HepG2 (cell line): ENCODE measurements around the gene SOCS1. TPM values are rescaled to one million over a fixed set of nuclear protein-coding genes. Genes with fewer than 3 reads are reported as not detected.

Experiments
- CREB1 ChIP-seq, 2 experiments: fragments of 450-650 bp in 1 of 2; IDR thresholded peaks; 2 replicates each; pipeline ENCODE4 v1.6.1; 2016 to 2017; ENCODE audit warnings: control low read depth in 1 of 2, mild to moderate bottlenecking in 1 of 2, missing compliant biosample characterization in 1 of 2, missing genetic modification characterization in 1 of 2
- GTF3A ChIP-seq: sonication (generic); formaldehyde crosslinking; conservative IDR thresholded peaks from 2 replicates; pipeline ENCODE4 v1.4.0; 2020; ENCODE audit warnings: mild to moderate bottlenecking, missing genetic modification reagents
- NFE2L1 ChIP-seq: sonication (generic); formaldehyde crosslinking; IDR thresholded peaks from 2 replicates; pipeline ENCODE4 v1.4.0; 2020; ENCODE audit warnings: missing genetic modification reagents, mild to moderate bottlenecking, borderline replicate concordance
- NKX3-1 ChIP-seq: sonication (generic); formaldehyde crosslinking; IDR thresholded peaks from 2 replicates; pipeline ENCODE4 v1.5.0; 2020; ENCODE audit warnings: missing genetic modification reagents
- RAD51 ChIP-seq: fragments of 450-650 bp; IDR thresholded peaks from 2 replicates; pipeline ENCODE4 v1.6.1; 2016; ENCODE audit warnings: borderline replicate concordance
- RFX3 ChIP-seq: IDR thresholded peaks from 2 replicates; pipeline ENCODE4 v1.6.1; 2016; ENCODE audit warnings: missing biosample characterization, missing genetic modification reagents
- RXRB ChIP-seq: IDR thresholded peaks from 2 replicates; pipeline ENCODE4 v1.6.1; 2016; ENCODE audit warnings: borderline replicate concordance, missing genetic modification reagents, missing compliant biosample characterization
- THAP8 ChIP-seq: sonication (generic); formaldehyde crosslinking; IDR thresholded peaks from 2 replicates; pipeline ENCODE4 v1.5.1; 2020; ENCODE audit warnings: missing genetic modification reagents, mild to moderate bottlenecking, borderline replicate concordance
- THRA ChIP-seq: sonication (generic); formaldehyde crosslinking; IDR thresholded peaks from 2 replicates; pipeline ENCODE4 v1.4.0; 2020; ENCODE audit warnings: missing genetic modification reagents, borderline replicate concordance
- TMF1 ChIP-seq: sonication (generic); formaldehyde crosslinking; IDR thresholded peaks from 2 replicates; pipeline ENCODE4 v1.8.1; 2022; ENCODE audit warnings: low read depth, missing genetic modification reagents
- ZBTB37 ChIP-seq: sonication (generic); formaldehyde crosslinking; IDR thresholded peaks from 2 replicates; pipeline ENCODE4 v1.4.0; 2020; ENCODE audit warnings: mild to moderate bottlenecking, missing genetic modification reagents
- ZFP36 ChIP-seq: fragments of 150-350 bp; IDR thresholded peaks from 2 replicates; pipeline ENCODE4 v1.6.1; 2018; ENCODE audit warnings: borderline replicate concordance, low read length, low read depth; ENCODE audit not compliant: partially characterized antibody
- ZKSCAN8 ChIP-seq: IDR thresholded peaks from 2 replicates; pipeline ENCODE4 v1.6.1; 2016; ENCODE audit warnings: borderline replicate concordance, missing genetic modification reagents, missing compliant biosample characterization
- ZMAT3 ChIP-seq: sonication (generic); formaldehyde crosslinking; conservative IDR thresholded peaks from 2 replicates; pipeline ENCODE4 v1.7.0; 2021; ENCODE audit warnings: missing genetic modification reagents
- ZNF160 ChIP-seq: sonication (generic); formaldehyde crosslinking; IDR thresholded peaks from 2 replicates; pipeline ENCODE4 v1.8.0; 2022; ENCODE audit warnings: mild to moderate bottlenecking, inconsistent platforms, missing genetic modification reagents
- ZNF20 ChIP-seq: sonication (generic); formaldehyde crosslinking; IDR thresholded peaks from 2 replicates; pipeline ENCODE4 v1.4.0; 2020; ENCODE audit warnings: mild to moderate bottlenecking, moderate library complexity, missing genetic modification reagents
- ZNF317 ChIP-seq: sonication (generic); formaldehyde crosslinking; IDR thresholded peaks from 2 replicates; pipeline ENCODE4 v1.5.0; 2020; ENCODE audit warnings: mild to moderate bottlenecking, missing genetic modification reagents
- ZNF354B ChIP-seq: sonication (generic); formaldehyde crosslinking; IDR thresholded peaks from 2 replicates; pipeline ENCODE4 v1.8.0; 2022; ENCODE audit warnings: mild to moderate bottlenecking, missing genetic modification reagents
- ZNF367 ChIP-seq: sonication (generic); formaldehyde crosslinking; IDR thresholded peaks from 2 replicates; pipeline ENCODE4 v1.4.0; 2020; ENCODE audit warnings: missing genetic modification reagents, borderline replicate concordance
- ZNF530 ChIP-seq: sonication (generic); formaldehyde crosslinking; IDR thresholded peaks from 2 replicates; pipeline ENCODE4 v1.5.0; 2020; ENCODE audit warnings: low read depth, mild to moderate bottlenecking, missing genetic modification reagents
- ZNF546 ChIP-seq: sonication (generic); formaldehyde crosslinking; conservative IDR thresholded peaks from 2 replicates; pipeline ENCODE4 v1.8.1; 2023; ENCODE audit warnings: mild to moderate bottlenecking, missing genetic modification reagents
- ZNF614 ChIP-seq: IDR thresholded peaks from 2 replicates; pipeline ENCODE4 v1.6.1; 2018; ENCODE audit warnings: missing biosample characterization, missing genetic modification reagents, inconsistent platforms, borderline replicate concordance
- ZNF7 ChIP-seq: IDR thresholded peaks from 2 replicates; pipeline ENCODE4 v1.6.1; 2016; ENCODE audit warnings: missing biosample characterization, missing genetic modification reagents
- ZNF773 ChIP-seq: sonication (generic); formaldehyde crosslinking; IDR thresholded peaks from 2 replicates; pipeline ENCODE4 v1.4.0; 2020; ENCODE audit warnings: missing genetic modification reagents, borderline replicate concordance
- ZNF775 ChIP-seq: sonication (generic); formaldehyde crosslinking; IDR thresholded peaks from 2 replicates; pipeline ENCODE4 v1.4.0; 2020; ENCODE audit warnings: missing genetic modification reagents, mild to moderate bottlenecking, moderate library complexity, borderline replicate concordance
- ZNF792 ChIP-seq: IDR thresholded peaks from 2 replicates; pipeline ENCODE4 v1.6.1; 2016
- ZZZ3 ChIP-seq: sonication (generic); formaldehyde crosslinking; IDR thresholded peaks from 2 replicates; pipeline ENCODE4 v1.4.0; 2020; ENCODE audit warnings: missing genetic modification reagents, mild to moderate bottlenecking, borderline replicate concordance
- polyA plus RNA-seq, 8 experiments: library from polyadenylated mRNA; depleted of rRNA in 3 of 8; stranded (reverse) in 7 of 8; unstranded in 1 of 8; fragments of >200 nt; fragmentation: Illumina TruSeq in 4 of 8; extraction: Trizol in 4 of 8; gene quantifications; 2 replicates each; pipeline versions ENCODE4 v1.2.1 to v1.2.3, GENCODE V29; 2011 to 2016; ENCODE audit warnings: low read depth in 4 of 8, missing spikeins in 1 of 8, mixed read lengths in 1 of 8; ENCODE audit not compliant: insufficient read depth in 1 of 8
- total RNA-seq, 5 experiments: library from RNA; depleted of rRNA; stranded (reverse); fragments of >200 nt; fragmentation: Illumina TruSeq; extraction: Trizol; gene quantifications; 2 replicates each; pipeline ENCODE4 v1.2.3, GENCODE V29; 2016; ENCODE audit warnings: low read depth in 1 of 5

Gene SOCS1
- total and polyA plus RNA-seq, 2 of the 13 experiments (the other 11 are each of a cell fraction or from before 2014, with no cell fraction given): 5.3 to 6.3 TPM

- TF ChIP-seq ZFP36 (no peak), ZNF530 (no peak), NFE2L1 (CRISPR knock-in tag) (no peak), TMF1 (no peak), ZNF354B (CRISPR knock-in tag) (no peak), ZNF614 (CRISPR knock-in tag) (0 out of 2 replicates have a peak, but pooled peaks have one; percentile 9), ZNF792 (CRISPR knock-in tag) (no peak), ZNF317 (CRISPR knock-in tag) (no peak), NKX3-1 (CRISPR knock-in tag) (no peak), ZNF160 (CRISPR knock-in tag) (no peak), ZNF20 (CRISPR knock-in tag) (no peak), ZMAT3 (CRISPR knock-in tag) (no peak), THRA (CRISPR knock-in tag) (no peak), CREB1 (IDR thresholded peaks at IDR 0.05) (no peak), CREB1 (CRISPR knock-in tag; IDR thresholded peaks at IDR 0.05) (no peak), ZKSCAN8 (CRISPR knock-in tag) (no peak), ZNF7 (no peak), RXRB (CRISPR knock-in tag) (peak; percentile 10; the same call in 1 of the 2 replicates), RFX3 (no peak), ZNF367 (CRISPR knock-in tag) (no peak), RAD51 (no peak), GTF3A (CRISPR knock-in tag) (no peak), ZBTB37 (no peak), ZNF773 (no peak; the same call in 1 of the 2 replicates), ZZZ3 (CRISPR knock-in tag) (peak; percentile 20; the same call in 1 of the 2 replicates), ZNF546 (CRISPR knock-in tag) (no peak), ZNF775 (CRISPR knock-in tag) (no peak), THAP8 (no peak)
Measured at GRCh38 chr16:11254913-11255736, 879 bp downstream of the SOCS1 start (continued).
